Kidney epithelial cell (primary cell): Measurements from ENCODE around the gene CXCL3. TPM values are rescaled to one million over a fixed set of nuclear protein-coding genes. Genes with fewer than 3 reads are reported as not detected.

ENCODE experiments used
- DNase-seq: peaks from one replicate; pipeline ENCODE4 v3.0.0-alpha.2; 2010; ENCODE audit warnings: low read depth
- H3K27me3 ChIP-seq: 2 replicates; pipeline ENCODE4 v1.6.0; 2011; ENCODE audit warnings: low read length; ENCODE audit not compliant: control insufficient read depth, insufficient read depth
- H3K36me3 ChIP-seq: 2 replicates; pipeline ENCODE4 v1.5.1; 2011; ENCODE audit warnings: low read length; ENCODE audit not compliant: control insufficient read depth, insufficient read depth
- H3K4me3 ChIP-seq: 2 replicates; pipeline ENCODE4 v1.5.1; 2011; ENCODE audit warnings: low read depth, mild to moderate bottlenecking, control low read depth, low read length
- total RNA-seq: library from RNA; depleted of rRNA; stranded (reverse); fragments of >200 nt; gene quantifications from 2 replicates; pipeline ENCODE4 v1.2.3, GENCODE V29; 2015
- TF ChIP-seq, protein P1 (sequence below): IDR thresholded peaks from 2 replicates; pipeline ENCODE4 v1.5.1; 2011; ENCODE audit warnings: mild to moderate bottlenecking, moderate library complexity, low read length, control low read depth, inconsistent platforms; ENCODE audit not compliant: insufficient read depth, poor library complexity, severe bottlenecking

Gene CXCL3
- total RNA-seq, 1 donor from 2014 or later = 5.3 TPM

DNA sequence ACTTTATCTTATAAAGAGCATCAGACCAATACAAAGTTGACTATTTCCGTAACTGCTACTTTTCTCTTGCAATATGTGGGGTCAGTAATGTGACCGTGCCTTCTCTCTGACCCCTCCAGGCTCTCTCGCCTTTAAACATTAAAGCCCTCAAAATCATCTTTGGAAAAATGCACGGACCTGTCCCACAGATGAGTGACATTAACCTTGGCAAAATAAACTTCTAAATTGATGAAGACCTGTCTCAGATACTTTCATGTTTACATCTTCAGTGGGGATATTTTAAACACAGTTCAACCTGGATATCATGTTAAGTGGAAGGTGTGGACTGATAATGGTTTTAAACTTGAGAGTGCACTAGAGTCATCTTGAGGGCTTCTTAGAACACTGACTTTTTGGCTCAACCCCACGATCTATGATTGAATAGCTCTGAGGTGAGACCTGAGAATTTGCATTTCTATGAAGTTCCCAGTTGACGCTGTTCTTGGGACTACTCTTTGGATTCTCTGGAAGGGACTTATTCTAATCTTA is 26.7 kb upstream of the CXCL3 start:
- TF ChIP-seq, protein P1, sequence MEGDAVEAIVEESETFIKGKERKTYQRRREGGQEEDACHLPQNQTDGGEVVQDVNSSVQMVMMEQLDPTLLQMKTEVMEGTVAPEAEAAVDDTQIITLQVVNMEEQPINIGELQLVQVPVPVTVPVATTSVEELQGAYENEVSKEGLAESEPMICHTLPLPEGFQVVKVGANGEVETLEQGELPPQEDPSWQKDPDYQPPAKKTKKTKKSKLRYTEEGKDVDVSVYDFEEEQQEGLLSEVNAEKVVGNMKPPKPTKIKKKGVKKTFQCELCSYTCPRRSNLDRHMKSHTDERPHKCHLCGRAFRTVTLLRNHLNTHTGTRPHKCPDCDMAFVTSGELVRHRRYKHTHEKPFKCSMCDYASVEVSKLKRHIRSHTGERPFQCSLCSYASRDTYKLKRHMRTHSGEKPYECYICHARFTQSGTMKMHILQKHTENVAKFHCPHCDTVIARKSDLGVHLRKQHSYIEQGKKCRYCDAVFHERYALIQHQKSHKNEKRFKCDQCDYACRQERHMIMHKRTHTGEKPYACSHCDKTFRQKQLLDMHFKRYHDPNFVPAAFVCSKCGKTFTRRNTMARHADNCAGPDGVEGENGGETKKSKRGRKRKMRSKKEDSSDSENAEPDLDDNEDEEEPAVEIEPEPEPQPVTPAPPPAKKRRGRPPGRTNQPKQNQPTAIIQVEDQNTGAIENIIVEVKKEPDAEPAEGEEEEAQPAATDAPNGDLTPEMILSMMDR = no peak
- Histone ChIP-seq H3K36me3 (no peaks in the 10 kb centered on the region), H3K27me3 (no peaks in the 10 kb centered on the region), H3K4me3 (no peak overlapping the region)
- DNase-seq = no peak

DNA sequence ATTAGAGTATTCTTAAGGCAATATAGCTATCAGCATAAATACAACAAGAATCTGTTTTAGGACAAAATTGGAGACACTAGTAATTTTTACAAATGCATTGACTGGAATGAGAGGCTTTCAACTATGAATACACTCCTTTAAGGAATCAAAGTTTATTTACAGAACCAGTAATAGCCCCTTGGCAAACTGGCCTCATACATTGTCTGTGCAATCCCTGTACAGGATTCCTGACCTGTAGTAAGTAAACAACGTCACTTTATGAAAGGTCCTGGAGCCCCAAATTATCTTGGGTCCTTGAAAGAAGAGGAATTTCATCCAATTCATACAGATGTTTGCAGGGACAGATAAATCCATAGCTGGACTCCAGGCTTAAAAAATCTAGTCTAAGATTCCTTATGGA is 25.4 kb upstream of the CXCL3 start:
- Histone ChIP-seq H3K27me3 (no peaks in the 10 kb centered on the region), H3K36me3 (no peaks in the 10 kb centered on the region), H3K4me3 (no peak overlapping the region)
- DNase-seq = no peak
- TF ChIP-seq, protein P1 = no peak

DNA sequence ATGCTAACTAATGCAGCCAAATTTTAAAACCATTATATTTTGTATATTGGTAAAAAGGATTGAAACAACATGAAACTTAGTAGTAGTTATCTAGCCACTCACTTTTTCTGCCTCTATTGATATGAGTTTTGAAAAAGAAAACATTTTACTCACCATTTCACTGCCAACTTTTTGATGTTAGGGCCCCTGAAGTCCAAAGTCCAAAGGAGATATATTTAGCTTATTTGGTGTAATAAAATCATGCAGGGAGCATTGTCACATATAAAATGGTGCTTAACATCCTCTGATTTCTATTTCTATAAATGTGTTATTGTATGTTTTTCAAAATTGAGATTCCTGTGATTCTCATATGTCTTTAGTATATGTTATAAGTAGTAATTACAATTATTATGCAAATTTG is 24.5 kb upstream of the CXCL3 start:
- TF ChIP-seq, protein P1 = no peak
- H3K4me3 ChIP-seq = no peak overlapping the region
- DNase-seq = no peak

DNA sequence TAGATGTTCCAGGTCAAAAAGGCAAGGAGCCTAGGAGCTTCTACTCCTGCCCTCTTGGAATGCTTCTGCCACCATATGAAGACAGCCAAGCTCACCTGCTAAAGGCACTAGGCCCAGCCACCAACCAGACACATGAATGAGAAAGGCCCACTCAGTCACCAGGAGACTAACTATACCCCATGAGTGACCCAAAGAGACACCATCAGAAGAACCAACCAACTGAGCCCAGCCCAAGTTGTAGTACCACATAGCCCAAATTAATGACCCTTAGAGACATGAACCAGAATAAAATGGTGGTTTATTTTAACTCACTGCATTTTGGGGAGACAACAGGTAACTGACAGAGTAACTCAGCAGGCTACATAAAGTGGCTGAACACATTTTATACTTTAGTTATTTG is 22.9 kb upstream of the CXCL3 start:
- Histone ChIP-seq H3K27me3 (no peaks in the 10 kb centered on the region), H3K36me3 (no peaks in the 10 kb centered on the region), H3K4me3 (no peak overlapping the region)
- no peak for DNase-seq
- TF ChIP-seq, protein P1 = no peak

More for the DNA sequence above, 24.5 kb upstream of the CXCL3 start:
- no peaks in the 10 kb centered on the region for H3K27me3 ChIP-seq
- H3K36me3 ChIP-seq = no peaks in the 10 kb centered on the region

DNA sequence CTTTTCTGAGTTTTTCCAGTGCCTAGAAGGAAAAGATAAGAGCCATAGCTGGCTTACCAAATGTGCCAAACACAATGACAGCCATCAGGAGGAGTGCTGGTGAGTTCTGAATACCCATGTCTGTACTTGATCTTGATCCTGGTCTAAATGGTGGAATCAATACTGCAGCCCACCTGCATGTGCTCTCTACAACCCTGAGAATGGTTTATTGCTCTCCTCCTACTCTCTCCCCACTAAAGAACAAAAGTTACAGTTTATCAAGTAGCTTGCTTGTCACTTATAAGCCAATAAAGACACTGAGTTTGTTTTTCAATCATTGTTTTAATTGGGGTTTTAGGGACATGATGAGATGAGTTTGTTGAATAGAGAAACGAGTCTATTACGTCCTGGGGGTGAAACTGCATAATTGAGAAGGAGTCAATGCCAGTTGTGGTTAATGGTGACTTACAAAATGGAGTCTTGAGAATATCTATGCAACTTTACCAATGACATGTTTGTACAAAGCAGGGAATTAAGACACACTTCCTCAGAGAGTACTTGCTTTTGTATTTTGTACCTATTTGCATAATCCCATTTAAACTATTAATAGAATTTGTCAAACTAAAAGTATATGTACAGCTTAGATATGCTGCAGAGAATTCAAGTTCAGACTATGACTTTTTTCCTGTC is 20.8 kb upstream of the CXCL3 start:
- DNase-seq = no peak
- TF ChIP-seq, protein P1 = no peak
- H3K27me3 ChIP-seq = no peaks in the 10 kb centered on the region
- no peaks in the 10 kb centered on the region for H3K36me3 ChIP-seq
- H3K4me3 ChIP-seq = no peak overlapping the region
